HG02759 (cell line): Measurements from ENCODE around the gene GABRP.

Experiments used
- ATAC-seq: cut with Tn5 transposase; IDR thresholded peaks from one replicate; pipeline ENCODE4 v1.9.1; 2021; ENCODE audit warnings: mild to moderate bottlenecking, moderate library complexity; ENCODE audit not compliant: unreplicated experiment

GABRP gene

GRCh38 chr5:170860415-170860814, 76.9 kb downstream of the GABRP start:
- ATAC-seq: no peak

- ATAC-seq: no peak
Measured at GRCh38 chr5:170860818-170861666, 77.5 kb downstream of the GABRP start.

GRCh38 chr5:170861667-170861916, 78.1 kb downstream of the GABRP start:
- ATAC-seq: no peak

GRCh38 chr5:170861917-170862766, 78.6 kb downstream of the GABRP start, which contains the start of gene RANBP17:
Gene RANBP17, plus strand, starts transcription at chr5:170862018.
- ATAC-seq: peak; percentile 32

GRCh38 chr5:170863646-170864045, 80.1 kb downstream of the GABRP start:
- no peak for ATAC-seq
